GM18517 (cell line): ENCODE measurements around the gene SLC6A17.

Source experiments
- ATAC-seq: cut with Tn5 transposase; IDR thresholded peaks from one replicate; pipeline ENCODE4 v1.9.1; 2021; ENCODE audit warnings: mild to moderate bottlenecking, moderate library complexity; ENCODE audit not compliant: unreplicated experiment

The SLC6A17 gene

DNA sequence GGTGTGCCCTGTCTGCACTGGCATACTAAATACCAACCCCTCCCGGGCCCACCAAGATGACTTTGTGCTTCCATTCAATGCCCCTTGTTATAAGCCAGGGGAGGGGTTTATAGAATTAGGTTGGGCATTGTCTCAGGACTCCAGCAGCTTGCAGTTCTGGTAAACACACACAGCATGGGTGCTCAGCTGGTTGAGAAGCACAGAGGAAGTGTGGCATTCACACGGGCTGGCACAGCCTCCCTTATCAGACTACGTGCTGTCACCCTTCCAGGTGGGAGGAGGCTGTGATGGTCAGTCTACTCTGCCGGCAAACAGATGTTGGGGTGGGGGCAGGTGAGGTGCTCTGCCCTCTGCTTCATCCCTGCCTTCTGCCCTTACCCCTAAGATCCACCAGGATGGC, 15.0 kb upstream of the SLC6A17 start:
- ATAC-seq = no peak

DNA sequence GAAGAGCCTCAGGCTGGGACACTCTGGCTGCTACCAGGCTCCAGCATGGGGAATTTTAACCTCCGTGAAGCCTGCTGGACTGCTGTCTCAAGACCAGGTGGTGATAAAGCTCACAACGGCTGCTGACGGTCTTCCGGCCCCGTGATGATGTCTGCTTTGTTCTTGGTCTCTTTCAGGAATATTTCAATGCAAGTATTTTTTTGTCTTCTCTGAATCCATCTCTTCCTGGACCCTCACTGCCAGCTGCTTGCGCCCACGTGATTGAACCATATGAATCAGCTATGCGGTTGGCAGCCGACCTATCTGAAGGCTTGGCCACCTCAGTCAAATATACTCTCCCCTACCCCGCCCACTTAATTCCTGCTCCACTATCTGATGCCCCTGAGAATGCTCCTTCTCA, 14.6 kb upstream of the SLC6A17 start:
- no peak for ATAC-seq

DNA sequence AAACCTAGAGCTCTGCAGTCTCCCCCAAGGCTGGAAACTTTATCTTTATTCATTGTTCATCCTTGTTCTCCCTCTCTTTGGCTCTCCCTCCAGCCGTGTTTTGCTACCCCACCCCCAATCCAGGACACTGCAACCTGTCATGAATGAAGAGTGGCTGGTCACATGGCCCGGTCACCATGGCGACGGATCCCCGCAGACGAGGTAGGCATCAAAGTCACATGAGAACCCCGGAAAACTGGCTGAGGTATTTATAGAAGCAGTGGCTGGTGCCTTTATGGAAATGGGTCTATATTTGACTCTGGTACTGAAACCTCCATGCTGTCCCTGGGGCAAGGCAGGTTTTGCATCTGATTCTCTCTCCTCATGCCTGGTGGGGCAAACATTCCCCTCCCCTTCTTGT, 13.4 kb upstream of the SLC6A17 start:
- ATAC-seq = no peak

DNA sequence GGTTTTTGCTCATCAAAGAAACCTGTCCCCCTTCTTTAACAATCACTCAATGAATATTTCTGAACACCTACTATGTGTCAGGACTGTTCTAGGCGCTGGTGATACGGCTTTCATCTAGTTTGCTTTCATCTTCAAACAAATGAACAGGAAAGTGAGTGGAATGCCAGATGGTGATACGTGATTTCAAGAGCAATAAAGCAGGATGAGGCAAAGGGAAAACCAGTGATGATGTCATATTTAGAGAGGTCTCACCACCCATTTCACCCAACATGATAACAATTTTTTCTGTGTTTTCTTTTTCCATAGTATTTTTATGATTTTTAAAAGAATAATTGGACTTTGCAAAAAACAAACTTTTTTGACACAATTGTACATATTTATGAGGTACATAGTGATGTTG, 11.3 kb upstream of the SLC6A17 start:
- ATAC-seq = no peak

DNA sequence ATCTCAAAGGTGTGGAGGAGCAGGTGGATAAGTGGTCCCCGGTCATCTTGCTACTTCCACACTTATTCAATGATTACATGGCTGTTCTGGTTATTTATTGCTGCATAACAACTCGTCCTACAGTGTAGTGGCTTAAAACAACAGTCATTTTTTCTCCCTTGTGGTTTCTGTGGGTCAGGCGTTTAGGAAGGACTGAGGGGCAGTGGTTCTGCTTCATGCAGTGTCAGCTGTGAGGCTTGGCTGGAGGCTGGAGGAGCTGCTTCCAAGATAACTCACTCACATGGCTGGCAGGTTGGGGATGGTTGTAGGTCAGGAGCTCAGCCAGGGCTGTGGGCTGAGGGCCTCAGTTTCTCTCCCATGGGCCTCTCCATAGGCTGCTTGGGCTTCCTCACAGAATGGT, 5.9 kb upstream of the SLC6A17 start:
- no peak for ATAC-seq

DNA sequence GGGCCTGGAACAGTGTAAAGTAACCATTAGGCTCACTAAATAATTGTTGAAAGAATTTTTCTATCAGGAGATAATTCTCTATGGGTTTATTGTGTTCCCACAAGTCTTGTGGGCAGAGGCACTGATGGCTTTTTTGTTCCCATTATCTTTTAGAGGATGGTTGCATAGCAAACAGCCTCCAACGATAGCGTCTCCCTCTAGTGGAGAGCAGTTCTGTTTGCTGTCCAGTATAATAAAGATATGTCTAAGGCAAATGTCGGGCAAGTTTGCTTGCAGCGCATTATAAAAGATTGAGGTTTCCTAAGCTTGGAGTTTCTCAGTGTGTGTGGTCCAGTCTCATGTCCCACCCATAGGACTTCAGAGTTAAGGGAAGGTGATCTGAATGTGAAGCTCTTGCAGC, 1.3 kb upstream of the SLC6A17 start:
- no peak for ATAC-seq

DNA sequence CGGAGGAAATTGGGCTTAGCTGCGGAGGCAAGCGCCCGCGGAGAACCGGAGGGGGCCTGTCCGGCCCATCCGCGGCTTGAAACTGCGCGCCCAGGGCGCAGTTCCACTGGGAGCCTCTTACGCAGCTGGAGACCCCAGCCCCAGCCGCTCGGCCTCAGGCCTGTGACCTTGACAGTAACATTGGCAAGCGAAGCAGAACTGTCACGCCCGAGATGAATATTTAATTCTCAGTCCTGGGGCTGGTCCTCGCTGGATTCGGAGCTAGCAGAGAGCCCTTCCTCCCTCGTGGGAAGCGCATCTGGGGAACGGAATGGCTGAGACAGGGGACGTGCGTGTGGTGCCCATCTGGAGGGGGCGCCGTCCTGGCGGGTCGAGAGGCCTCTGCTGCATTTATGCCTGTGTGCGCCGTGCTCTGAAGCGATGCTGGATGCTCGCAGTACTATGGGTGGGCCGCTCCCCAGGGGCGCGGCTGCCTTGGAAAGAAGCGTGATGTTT, 928 bp downstream of the SLC6A17 start:
- no peak for ATAC-seq

DNA sequence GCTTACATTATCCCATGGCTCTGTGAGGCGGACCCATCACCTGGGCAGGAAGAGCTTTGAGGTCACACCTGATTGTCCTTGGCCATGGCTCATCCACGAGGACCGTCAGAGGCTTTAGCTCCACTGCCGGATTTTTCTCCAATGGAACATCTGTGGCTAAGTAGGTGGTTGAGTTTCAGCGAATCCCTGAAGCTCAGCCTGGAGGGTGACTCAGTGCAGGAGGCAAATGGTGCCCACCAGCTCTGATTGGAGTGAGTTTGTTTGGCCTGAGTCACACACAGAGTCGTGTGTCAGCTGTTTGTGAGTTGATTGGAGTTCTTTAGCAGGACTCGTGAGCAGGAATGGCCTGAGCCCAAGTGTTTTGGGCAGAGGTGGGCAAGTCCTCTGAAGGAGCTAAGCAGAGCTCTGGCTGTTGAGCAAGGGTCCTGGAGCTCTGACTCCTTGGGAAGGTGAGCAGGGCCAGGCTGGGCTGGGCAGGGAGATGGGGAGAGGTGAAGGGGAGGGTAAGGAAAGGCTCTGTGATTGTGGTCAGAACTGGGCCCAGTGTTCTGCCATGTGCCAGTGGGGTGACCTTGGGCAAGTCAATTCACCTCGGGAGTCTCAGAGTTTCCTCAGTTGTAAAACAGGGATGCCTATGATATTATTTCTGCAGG, 2.0 kb downstream of the SLC6A17 start:
- ATAC-seq = no peak

DNA sequence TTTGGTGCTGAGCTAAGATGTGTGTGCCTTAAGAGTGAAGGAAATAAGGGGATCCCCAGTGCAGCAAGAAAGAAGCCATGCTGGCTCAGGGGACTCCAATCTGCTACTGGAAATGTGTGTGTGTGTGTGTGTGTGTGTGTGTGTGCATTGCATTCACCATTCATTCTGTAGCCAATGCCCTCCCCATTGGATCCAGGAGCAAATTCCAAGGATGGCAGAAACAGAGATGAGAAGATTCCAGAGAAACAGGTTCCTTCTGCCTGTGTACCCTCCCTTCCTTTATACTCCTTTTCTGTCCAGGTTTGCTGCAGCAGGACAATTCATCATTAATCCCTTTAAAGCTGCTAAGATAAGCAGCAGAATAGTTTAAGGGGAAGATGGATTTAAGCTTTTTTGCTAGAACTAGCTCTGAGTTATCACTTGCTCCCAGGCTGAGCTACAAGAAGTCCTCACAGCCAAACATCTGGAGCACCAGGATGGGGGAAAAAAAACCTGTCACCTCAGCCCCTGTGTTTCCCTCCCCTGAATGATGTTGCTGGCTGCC, 3.2 kb downstream of the SLC6A17 start:
- no peak for ATAC-seq

DNA sequence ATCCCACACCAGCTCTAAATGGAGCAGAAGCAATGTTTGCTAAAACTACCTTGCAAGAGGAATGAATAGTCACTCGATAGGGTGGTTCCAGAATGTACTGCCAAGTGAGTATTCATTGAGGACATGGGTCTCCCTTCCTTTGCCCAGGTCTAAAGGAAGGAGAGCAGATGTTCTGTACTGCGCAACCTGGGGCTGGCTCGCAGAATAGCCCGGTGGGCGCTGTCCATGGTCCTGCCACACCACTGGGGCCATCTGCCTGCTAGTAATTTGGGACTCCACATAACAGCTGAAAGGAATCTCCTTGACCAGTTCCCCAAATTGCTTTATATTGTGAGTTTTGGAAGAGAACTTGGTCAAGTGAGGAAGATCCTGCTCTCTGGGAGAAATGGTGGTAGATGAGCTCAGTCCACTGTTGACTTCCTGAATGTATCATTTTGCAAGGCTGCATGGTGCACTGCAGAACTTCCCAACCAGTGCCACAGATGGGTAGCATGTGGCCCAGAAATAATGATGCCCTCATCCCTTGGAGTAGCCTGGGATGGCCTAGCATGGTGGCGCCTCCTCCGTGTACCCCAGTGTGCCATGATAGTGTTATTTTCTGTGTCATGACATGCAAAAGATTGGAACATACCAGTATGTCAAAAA, 5.7 kb downstream of the SLC6A17 start:
- ATAC-seq = no peak

DNA sequence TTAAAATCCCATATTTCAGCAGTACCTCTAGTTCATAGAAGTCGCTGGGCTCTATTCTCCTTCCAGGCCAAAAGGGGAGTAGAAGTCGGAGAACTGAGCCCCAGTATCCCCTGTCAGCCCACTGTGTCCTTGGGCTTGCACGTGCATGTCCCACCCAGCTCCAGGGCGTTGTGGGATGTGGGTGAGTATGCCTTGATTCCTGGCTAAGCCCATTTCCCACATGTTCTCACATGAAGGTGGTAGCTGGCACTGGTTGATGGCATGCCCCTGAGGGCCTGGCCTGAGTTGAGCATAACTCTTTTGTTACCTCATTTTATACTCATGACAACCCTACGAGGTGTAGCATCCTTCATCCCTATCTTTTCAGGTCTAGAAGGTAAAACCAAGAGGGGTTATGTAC, 8.0 kb downstream of the SLC6A17 start:
- ATAC-seq = no peak

DNA sequence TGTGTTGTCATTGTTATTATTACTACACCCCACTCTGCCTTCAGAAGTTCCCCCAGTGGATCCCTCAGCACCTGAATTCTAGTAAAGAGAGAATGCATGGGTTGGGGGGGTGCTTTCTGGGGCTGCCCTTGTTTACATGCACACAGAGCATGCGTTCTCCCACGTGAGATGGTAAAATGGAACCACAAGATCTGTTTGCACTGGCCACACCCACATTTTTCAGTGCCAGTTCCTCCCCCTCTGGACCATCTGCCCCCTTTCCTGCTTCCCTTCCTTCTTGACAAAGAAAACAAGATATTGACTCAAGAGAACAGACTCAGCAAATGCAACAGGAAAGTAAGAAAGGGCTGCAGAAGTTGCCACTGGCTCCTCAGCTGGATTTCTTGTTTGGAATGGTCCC, 8.9 kb downstream of the SLC6A17 start:
- no peak for ATAC-seq

DNA sequence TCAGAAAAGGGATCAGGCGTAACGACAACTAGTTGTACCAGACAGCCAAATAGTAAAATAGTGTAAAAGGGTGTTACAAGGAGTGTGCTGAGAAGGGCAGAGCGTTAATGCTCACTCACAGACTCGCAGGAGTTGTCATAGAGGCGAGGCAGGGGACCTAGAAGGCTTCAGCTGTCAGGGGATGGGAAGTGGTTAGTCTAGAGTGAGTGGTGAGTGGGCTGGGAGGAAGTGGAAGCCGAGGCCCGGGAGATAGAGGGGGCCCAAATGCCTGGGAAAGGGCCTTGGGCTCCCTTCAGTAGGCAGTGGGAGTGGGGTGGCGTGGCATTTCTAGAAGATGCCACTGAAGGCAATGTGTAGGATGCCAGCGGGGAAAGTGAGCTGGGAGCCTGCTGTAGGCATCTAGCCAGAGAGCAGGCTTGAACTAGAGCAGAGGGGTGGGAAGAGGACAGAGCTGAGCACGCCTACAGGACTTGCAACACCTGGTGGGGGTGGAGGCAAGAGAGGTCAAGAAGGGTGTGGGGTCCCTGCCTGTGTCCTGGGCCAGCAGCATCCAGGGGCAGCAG, 10.3 kb downstream of the SLC6A17 start:
- ATAC-seq = no peak

DNA sequence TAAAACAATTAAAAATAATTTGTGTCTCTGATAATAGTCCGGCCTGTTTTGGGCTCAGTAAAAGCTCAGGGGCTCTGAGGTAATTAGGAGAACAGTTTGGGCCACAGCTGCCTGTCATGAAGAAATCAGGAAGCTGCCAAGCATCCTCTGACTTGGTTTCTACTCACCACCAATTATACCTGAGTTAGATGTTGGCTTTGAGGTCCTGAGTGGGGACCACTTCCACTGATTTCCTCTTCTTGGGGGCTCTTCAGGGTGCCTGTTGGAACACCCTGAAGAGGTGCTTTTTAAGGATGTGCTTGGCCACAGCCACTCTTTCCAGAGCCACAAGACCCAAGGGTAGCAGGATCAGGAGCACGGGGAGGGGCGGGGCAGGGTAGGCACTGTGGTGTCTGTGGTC, 10.9 kb downstream of the SLC6A17 start:
- ATAC-seq = no peak

DNA sequence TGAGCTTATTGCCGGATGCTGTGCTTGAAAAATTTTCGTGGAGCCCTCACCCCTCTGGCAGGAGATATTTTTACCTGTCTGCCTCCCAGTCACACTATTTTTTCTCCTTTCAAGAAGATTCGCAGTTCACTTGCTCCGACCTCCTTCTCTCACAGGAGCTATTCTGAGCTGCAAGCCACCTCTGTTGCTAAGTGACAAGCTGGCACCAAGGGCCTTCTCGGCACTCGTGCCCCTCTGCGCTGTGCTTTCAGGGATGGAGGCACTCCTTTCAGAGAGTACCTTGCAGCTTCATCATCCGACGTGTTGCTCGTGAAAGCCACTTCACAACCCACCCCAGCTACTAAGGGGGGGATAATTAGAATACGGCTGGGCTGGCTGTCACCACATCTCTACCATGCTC, 11.6 kb downstream of the SLC6A17 start:
- ATAC-seq = no peak

DNA sequence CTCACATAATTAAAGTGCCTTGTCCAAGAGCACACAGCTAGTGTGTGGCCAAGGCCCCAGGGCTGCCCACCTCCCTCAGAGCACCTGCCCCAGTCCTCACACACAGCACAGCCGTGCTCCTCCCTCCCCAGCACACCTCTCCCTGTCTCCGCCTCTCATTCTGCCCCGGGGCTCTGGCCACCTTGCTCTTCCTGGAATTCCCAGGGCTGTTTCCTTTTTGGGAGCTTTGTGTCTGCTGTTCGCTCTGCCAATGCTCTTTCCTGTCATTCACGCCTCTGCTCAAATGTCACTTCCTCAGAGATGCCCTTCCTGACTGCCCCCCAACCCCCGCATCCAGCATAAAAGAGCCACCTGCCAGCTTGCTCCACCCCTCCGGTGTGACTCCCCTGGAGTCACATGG, 13.3 kb downstream of the SLC6A17 start:
- no peak for ATAC-seq

DNA sequence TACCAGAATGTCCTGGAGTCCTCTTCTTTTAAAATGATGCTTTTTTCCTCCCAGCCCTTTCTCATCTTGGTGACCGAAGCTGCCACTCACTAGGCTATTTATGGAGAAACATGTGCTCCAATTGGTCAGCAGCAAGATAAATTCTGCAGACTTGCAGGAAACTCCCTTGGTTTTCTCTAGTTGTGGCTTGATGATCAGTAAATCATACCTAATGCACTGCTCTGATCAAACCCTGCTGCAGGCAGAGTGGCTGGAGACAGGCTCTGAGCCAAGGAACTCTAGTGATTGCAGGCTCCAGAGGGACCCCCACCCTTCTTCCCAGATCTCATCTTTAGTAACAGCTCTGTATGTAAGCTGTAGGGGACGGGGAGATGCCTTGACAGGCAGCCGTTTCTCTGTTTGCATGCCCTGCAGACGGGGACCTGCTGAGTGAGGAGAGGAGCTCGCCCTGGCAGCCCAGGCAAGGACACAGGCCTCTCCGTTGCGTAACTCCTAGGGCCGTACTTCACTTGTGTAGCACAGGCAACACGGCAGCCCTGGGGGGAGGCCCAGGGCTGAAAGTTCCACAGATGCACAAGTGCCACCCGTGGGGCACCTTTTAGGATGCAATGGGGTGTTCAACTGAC, 14.5 kb downstream of the SLC6A17 start:
- no peak for ATAC-seq

DNA sequence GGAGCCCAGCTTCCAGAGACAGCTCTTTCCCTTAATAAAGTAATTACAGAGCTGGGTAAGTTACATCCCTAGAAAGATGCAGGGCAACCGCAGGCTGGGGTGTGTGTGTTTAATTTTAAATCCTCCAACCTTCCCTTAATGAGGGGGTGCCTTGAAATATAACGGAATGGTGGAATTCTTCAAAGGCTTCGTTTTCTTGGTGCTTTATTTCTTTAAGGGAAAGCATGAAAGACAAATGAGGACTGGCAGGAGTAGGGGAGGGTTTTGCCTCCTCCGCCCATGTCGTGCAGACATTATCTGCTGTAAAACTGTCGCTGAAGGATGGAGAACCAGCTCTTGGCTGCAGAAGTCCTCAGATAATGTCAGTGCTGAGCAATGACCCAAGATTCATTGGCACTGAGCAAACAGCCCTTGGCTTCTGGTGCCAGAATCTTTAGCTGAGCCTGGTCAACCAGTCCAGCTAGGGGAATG, 15.5 kb downstream of the SLC6A17 start:
- ATAC-seq = no peak

DNA sequence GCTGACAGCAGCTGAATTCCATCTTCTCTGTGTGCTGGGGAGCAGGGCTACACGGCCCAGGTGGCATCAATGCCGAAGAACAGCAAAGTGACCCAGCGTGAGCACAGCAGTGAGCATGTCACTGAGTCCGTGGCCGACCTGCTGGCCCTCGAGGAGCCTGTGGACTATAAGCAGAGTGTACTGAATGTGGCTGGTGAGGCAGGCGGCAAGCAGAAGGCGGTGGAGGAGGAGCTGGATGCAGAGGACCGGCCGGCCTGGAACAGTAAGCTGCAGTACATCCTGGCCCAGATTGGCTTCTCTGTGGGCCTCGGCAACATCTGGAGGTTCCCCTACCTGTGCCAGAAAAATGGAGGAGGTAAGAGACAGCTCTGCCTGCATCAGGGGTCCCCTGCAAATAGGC, 16.6 kb downstream of the SLC6A17 start:
- ATAC-seq = no peak

DNA sequence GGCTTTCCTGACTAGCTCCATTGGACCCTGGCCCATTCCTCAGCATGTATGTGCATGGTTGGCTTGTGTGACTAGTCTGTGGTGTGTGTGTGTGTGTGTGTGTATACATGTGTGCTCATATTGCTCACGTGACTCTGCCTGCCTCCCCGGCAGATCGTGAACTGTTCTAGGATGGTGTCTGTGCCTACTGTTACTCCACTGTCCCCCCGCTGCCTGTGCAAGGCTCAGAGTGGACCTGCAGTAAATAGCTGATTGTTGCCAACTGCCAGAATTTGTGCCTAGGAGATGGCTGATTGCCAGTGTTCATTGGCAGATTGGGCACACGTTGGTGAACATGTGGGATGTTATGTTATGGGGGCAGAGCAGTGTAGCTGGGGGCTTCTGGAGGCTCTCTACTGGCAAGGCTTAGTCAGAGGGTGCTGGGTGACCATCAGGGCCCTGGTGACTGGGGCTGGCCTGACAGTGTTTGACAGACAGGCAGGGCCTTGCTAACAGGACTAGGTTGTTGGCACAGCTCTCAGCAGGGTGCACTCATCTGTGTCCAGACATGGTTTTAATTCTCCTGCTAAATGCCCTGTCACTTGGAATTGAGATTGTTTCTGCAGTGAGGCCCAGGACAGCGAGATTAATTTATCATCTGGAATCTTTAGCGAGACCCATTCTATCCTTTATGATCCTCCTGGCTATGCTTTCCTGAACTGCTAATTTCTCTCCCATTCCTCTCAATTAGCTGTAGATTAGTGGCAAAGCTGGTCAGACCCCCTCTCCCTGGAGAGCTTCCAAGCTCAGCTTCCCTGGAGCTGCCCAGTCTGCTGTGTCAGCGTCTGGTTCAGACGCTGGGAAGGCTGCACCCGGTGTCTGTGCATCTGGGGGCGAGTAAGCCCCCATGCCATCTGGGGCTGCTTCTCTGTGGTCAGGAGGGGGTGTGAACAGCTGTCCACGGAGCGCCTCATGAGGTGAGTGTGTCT, 20.8 kb downstream of the SLC6A17 start:
- no peak for ATAC-seq

DNA sequence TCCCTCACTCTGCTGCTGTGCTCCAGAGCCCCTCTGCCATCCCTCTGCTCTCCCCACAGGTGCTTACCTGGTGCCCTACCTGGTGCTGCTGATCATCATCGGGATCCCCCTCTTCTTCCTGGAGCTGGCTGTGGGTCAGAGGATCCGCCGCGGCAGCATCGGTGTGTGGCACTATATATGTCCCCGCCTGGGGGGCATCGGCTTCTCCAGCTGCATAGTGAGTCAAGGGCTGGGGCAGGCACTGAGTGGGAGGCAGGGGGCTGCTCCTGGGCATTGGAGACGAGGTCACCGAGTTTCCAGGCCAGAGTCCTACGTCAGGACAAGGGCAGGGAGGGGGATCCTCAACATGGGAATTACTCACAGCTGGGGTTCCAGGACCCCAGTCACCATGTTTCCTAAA, 21.7 kb downstream of the SLC6A17 start:
- ATAC-seq = no peak
